Endothelial cell of umbilical vein (primary cell): Measurements from ENCODE around the gene XRN2.

Experiments used
- POLR2AphosphoS5 ChIP-seq: IDR thresholded peaks from 2 replicates; pipeline ENCODE4 v1.6.1; 2012; ENCODE audit warnings: low read depth, mild to moderate bottlenecking, control low read depth, low read length, moderate library complexity; ENCODE audit not compliant: insufficient read depth
- TF ChIP-seq, protein P1 (sequence below), 2 donors: IDR thresholded peaks; 1 replicate in 1 of 2; 2 replicates in 1 of 2; pipeline ENCODE4 v1.5.1; 2011; ENCODE audit warnings: low read length in 2 of 2, mild to moderate bottlenecking in 2 of 2, moderate library complexity in 2 of 2, control low read depth in 1 of 2, inconsistent platforms in 1 of 2, low read depth in 1 of 2; ENCODE audit not compliant: insufficient read depth in 1 of 2; ENCODE audit errors: extremely low read depth in 1 of 2

DNA sequence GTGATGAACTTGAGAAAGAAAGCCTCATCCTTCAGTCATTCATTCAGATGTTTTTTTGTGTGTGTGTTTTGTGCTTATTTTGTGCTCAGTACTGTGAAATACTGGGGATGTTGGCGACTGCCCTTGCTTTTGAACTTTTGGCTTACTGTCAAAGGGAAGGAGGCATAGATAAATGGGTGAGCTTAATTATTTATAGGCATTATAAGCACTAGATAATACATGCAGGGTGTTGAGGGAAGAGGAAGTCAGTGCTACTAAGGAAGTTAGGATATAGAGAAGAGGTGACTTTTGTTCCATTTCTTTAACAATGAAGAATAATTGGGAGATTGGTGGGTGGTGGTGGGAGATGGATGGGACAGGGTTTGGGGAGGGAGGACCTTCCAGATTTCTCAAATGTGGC, 23.6 kb downstream of the XRN2 start:
- TF ChIP-seq, protein P1, sequence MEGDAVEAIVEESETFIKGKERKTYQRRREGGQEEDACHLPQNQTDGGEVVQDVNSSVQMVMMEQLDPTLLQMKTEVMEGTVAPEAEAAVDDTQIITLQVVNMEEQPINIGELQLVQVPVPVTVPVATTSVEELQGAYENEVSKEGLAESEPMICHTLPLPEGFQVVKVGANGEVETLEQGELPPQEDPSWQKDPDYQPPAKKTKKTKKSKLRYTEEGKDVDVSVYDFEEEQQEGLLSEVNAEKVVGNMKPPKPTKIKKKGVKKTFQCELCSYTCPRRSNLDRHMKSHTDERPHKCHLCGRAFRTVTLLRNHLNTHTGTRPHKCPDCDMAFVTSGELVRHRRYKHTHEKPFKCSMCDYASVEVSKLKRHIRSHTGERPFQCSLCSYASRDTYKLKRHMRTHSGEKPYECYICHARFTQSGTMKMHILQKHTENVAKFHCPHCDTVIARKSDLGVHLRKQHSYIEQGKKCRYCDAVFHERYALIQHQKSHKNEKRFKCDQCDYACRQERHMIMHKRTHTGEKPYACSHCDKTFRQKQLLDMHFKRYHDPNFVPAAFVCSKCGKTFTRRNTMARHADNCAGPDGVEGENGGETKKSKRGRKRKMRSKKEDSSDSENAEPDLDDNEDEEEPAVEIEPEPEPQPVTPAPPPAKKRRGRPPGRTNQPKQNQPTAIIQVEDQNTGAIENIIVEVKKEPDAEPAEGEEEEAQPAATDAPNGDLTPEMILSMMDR (IDR thresholded peaks at IDR 0.05; ENCODE audit: extremely low read depth in 1 of 2, insufficient read depth in 1 of 2, low read depth in 1 of 2, low read length in 2 of 2): no peak
- TF ChIP-seq POLR2AphosphoS5: no peak
